CD4-positive, alpha-beta T cell treated with Interferon gamma for 1 hour (primary cell): ENCODE measurements around the gene DSCAM.
"Not testable (repeated sequence)": the region's sequence is repeated elsewhere in the genome, so short reads cannot be mapped to it uniquely, and the experiment has no call there.

Experiments
- DNase-seq: peaks from one replicate; pipeline ENCODE4 v3.0.0-alpha.2; 2020

The DSCAM gene

GRCh38 chr21:40276001-40276400, 571.0 kb downstream of the DSCAM start:
- DNase-seq = no peak

GRCh38 chr21:40272037-40272436, 574.9 kb downstream of the DSCAM start:
- no peak for DNase-seq

- no peak for DNase-seq
Observed at GRCh38 chr21:40271164-40271563, 575.8 kb downstream of the DSCAM start.

GRCh38 chr21:40270047-40270446, 576.9 kb downstream of the DSCAM start:
- DNase-seq = no peak

DNA sequence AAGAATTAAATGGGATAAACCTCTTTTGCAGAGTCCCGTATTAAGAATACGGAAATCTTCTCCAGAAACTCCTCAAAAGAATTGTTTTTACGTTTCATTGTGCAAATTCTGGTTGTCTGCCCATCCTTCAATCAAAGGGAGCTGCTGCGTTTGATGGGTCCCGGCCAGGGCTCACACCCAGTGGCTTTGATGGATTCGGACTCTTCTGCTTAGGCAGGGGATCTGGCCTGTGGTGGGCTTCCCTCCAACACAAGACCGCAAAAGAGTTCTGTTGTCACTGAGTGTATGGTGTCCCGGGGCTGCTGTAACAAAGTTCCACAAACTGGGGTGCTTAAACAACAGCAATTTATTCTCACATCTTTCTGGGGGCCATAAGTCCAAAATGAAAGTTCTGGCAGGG, 577.7 kb downstream of the DSCAM start:
- no peak for DNase-seq

DNA sequence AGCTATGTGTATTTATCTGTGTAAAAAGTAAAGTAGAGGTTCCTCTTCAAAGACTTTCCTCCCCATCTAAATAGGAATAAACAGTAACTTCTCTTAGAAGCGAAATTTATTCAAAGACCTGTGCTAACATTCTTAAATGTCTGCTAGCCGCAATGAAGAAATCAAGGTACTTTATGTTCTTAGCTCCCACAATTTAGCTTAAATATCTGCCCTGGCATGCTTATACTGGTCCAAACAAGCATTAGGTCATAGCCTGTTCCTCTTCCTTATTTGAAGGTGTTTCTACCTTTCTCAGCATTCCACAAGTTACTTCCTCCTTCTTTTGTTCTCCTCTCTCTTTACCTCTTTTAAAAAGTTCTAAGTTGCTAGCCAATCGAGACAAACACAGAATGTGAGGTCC, 588.5 kb downstream of the DSCAM start:
- not testable (repeated sequence) for DNase-seq

DNA sequence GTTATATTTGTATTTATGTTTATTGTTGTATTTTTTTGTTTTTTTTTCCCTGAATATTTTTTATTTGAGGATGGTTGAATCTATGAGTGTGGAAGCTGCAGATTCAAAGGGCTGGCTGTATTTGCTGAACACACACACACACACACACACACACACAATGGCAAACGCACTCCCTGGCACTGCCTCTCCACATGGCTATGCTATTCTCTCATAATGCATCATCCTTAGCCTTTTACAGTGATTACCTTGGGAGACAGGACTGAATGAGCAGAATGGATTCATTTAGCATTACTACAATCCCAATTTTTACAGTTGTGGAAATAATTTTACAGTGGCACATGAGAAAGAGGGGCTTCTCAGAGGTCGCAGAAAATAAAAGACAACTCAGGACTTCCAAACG, 589.6 kb downstream of the DSCAM start:
- DNase-seq = no peak

GRCh38 chr21:40255518-40256444, 591.2 kb downstream of the DSCAM start:
- no peak for DNase-seq

GRCh38 chr21:40254540-40255465, 592.2 kb downstream of the DSCAM start:
- DNase-seq = no peak

GRCh38 chr21:40253112-40253511, 593.8 kb downstream of the DSCAM start:
- DNase-seq = no peak

DNA sequence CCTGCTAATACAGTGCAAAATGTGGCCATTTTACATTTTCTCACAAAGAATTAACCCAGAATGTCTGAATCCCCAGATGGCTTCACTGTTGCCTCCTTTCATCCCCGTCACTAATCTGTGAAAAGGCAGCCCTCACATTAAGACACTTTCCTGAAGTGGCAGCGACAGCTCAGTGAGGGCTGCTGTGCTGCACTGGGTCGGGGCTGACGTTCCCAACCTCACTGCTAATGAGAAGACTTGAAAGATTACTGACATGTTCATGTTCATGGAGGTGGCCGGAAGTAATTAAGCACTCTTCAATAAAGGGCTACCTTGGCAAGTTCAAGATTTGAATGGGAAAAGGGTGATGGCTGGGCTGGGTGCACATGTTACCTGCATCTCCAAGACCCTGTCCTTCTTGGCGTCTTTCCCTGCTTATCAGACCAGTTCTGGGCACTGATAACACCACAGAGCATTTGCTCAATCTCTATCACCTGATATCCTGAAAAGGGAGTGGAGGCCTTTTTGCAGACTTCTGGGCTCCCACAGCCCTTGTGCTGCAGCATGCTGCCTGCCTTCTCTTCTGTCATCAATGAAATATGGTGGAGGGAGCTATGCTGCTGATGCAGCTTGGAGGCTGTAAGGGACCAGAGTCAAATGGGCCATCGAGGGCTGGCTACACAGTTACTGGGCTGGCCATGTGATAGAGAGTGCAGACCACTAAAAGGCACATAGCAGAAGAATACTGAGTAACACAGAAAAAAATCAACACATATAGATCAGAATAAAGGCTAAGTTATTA, 596.3 kb downstream of the DSCAM start:
- no peak for DNase-seq

DNA sequence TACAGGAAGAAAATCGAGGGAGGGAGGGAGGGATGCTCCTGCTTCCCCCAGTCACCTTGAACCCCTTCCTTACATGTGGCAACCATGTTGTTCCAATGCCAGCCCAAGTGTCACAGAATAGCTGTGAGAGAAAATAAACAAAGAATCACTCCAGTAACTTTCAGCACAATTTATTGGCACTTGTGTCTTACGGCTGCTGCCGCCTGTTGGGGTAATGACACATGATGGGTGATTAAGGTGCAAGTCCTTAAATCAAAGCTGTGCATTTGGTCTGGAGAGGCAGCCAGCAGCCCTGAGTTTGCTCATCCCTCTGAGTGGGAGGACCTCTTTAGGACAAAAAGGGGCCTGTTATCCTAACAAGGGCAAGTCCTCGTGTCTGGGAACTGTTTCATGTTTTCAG, 602.0 kb downstream of the DSCAM start:
- DNase-seq = no peak

DNA sequence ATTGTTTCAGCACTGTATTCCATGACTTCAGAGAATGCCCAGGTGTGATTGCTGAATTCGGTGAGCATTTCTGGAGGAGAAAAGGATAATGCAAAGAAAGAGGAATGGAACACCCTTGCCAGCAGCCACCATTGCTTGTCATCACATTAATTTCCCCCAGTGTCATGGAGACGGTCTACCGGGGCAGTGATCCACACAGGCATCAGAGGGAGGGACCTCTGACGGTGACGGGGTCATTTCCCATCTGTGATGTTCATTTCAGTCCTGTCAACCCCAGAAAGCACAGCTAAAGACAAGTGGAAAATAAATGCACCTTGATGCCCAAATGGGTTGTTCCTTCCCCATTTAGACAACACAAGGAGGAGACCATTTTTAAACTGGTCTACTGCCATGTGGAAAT, 603.3 kb downstream of the DSCAM start:
- no peak for DNase-seq

- no peak for DNase-seq
Observed at GRCh38 chr21:40242586-40243265, 604.2 kb downstream of the DSCAM start.

DNA sequence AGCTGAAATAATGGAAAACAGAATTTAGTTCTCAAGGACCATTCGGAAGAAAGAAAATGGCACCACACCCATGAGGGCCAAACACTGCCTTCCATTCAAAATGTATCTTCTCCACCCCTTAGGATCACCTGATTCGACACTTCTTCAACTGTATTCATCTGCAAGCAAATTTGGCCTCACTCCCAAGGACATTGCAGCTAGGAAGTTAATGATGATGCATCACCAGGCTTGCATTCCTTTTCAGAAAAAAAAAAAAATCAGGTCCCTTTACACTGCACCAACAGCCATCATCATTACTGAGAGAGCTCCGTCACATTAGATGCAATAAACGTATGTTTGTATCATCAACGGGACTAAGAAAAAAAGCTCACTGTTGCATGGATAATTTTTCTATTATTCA, 611.4 kb downstream of the DSCAM start:
- no peak for DNase-seq

- DNase-seq = no peak
Observed at GRCh38 chr21:40231979-40232378, 615.0 kb downstream of the DSCAM start.

- no peak for DNase-seq
Observed at GRCh38 chr21:40227096-40227495, 619.9 kb downstream of the DSCAM start.

GRCh38 chr21:40215941-40216340, 631.0 kb downstream of the DSCAM start:
- no peak for DNase-seq

DNA sequence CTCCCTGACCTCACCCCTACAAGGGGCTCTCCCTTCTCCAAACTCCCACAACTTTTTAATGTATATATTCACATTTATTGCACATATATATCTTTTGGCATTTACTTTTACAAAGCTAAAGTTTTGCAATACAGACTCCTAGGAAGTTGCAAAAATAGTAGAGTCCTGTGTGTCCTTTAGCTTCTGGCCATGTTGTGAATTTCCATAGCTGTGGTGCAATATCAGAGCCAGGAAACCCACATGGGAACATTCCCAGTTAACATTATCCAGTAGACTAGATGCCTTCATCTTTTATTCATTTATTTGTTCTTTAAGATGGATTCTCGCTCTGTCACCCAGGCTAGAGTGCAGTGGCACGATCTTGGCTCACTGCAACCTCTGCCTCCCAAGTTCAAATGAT, 636.7 kb downstream of the DSCAM start:
- DNase-seq = no peak

DNA sequence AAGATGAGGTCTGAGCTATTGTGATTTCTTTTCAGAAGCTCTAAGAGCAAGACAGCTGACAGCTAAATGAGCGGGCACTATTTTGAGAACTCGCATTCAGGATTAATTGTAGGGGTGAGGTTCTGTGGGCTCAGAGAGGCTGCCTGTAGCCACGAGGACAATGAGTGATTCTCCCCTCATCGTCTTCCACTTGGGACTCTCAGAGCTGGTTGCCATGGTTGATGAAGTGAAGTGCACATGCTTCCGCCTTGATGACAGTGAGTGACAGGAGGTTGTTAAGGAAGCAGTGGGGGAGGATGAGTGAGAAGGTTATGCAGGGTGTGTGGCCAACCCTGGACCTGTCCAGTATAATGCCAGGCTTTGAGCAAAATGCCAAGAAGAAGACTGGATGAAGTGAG, 638.0 kb downstream of the DSCAM start:
- no peak for DNase-seq

- DNase-seq = no peak
Observed at GRCh38 chr21:40208206-40208947, 638.6 kb downstream of the DSCAM start.

DNA sequence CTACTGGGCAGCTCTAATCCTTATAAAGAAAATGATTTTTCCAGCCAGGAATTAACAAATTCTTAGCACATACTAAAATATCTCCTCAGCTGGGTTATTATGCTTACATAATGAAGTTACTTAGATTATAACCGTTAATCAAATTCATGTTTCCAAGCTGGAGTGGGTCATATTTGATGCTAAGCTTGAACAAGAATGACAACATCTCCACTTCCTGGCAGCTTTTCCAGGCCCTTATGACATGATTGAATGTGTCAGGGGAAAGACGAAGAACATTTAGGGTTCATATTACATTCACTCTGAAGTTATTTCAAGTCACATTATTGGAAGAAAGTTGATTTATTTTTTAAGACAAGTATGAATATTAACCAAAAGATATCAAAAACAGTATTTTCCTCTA, 646.0 kb downstream of the DSCAM start:
- DNase-seq = no peak
